Mucosa of stomach (tissue), 1 donor: ENCODE results near the gene KRT3.
"Not testable (repeated sequence)": the region's sequence is repeated elsewhere in the genome, so short reads cannot be mapped to it uniquely, and the experiment has no call there.

Experiments used
- H3K27me3 ChIP-seq: one replicate; pipeline ENCODE4 v1.7.0; 2013; ENCODE audit warnings: mild to moderate bottlenecking, low read length; ENCODE audit not compliant: control insufficient read depth, insufficient read depth
- H3K36me3 ChIP-seq: one replicate; pipeline ENCODE4 v1.7.0; 2013; ENCODE audit warnings: low read length; ENCODE audit not compliant: control insufficient read depth, insufficient read depth
- H3K4me1 ChIP-seq: one replicate; pipeline ENCODE4 v1.7.0; 2013; ENCODE audit warnings: mild to moderate bottlenecking, low read length; ENCODE audit not compliant: control insufficient read depth, insufficient read depth
- H3K4me3 ChIP-seq: one replicate; pipeline ENCODE4 v1.7.0; 2013; ENCODE audit warnings: low read length
- H3K9ac ChIP-seq: one replicate; pipeline ENCODE4 v1.7.0; 2013; ENCODE audit warnings: mild to moderate bottlenecking, low read length, moderate library complexity
- H3K9me3 ChIP-seq: one replicate; pipeline ENCODE4 v1.7.0; 2013; ENCODE audit warnings: mild to moderate bottlenecking, low read length, moderate library complexity; ENCODE audit not compliant: control insufficient read depth
- donor health status: Pancreatic carcinoma.

KRT3 gene

DNA sequence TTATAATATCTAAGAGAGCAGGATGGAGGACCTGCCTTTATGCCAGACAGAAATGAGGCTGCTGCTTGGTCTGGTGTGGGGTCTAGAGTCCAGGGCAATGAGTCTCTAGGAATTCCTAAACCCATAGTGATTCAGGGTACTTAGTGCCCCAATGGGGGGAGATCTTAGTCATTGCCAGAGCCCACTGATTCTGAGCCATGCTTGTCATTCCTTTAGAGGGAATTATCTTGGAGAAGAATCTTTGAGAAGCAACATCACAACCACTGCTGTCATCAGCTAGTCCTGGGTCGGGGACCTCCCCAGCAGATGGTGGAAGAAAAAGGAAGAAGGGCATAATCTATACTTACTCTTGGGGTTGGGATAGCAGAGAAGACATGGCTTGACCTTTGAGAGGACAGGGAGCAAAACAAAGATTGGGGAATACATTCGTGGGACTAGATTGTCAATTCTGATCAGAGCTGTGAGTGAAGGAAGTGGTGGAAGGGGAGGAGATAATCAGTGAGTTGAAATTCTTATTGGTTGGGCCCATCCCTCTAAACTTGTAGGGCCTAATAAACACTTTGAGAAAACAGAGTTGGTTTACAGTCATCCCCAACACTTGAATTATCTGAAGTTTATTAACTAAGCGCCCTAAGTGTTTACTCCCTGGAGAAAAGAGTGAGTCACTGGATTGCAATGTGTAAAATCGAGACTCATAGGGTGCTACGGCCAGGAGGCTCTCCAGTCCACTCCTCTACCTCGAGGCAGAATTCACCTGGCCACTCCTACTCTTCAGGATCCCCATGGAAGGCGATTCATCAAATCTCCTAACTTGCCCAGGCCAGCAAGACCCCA lies 3.0 kb upstream of the KRT3 start:
- H3K27me3 ChIP-seq = peaks cover 3% of the 10 kb centered on the region
- no peak overlapping the region for H3K9ac ChIP-seq
- no peaks in the 10 kb centered on the region for H3K36me3 ChIP-seq
- peaks cover 18% of the 10 kb centered on the region for H3K4me1 ChIP-seq
- H3K4me3 ChIP-seq = no peak overlapping the region
- no peaks in the 10 kb centered on the region for H3K9me3 ChIP-seq

DNA sequence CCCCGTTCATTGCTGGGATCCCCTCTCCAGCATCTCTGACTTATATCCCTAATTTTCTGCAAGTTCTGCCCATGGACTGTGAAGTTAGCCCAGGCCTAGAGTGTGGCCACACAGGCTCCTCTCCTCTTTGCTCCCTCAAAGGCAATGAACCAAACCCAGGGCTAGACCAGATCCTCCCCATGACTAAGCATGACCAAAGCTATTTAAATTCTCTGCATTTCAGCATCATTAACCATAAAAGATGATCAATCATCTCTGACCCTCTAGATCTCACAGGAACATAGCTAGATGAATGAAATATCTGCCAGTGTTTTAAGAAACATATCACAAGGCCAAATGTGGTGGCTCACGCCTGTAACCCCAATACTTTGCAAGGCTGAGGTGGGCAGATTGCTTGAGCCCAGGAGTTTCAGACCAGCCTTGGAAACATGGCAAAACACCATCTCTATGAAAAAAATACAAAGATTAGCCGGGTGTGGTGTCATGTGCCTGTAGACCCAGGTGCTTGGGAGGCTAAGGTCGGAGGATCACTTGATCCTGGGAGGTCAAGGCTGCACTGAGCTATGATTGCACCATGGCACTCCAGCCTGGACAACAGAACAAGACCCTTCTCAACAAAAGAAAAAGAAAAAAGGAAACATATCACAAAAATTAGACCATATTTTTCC lies 2.2 kb upstream of the KRT3 start:
- H3K4me1 ChIP-seq = peaks cover 18% of the 10 kb centered on the region
- H3K4me3 ChIP-seq = no peak overlapping the region
- H3K9ac ChIP-seq = no peak overlapping the region
- no peaks in the 10 kb centered on the region for H3K9me3 ChIP-seq
- no peaks in the 10 kb centered on the region for H3K36me3 ChIP-seq
- H3K27me3 ChIP-seq = peaks cover 5% of the 10 kb centered on the region

DNA sequence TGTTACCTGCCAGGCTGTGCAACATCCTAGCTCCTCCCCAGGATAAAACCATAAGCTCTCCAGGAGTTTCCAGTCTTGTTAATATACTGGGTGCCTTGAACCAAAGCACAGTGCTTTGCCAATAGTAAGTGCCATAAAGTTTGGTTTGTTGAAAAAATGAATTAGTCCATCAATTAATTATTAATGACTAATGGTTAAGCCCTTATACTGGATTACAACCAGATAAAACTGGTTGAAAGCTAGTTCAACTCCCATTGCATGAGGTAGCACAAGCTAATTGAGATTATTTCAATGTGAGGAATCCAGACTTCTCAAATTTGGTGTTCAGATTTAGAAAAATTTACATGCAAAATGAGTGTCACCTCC lies 1.6 kb upstream of the KRT3 start:
- peaks cover 5% of the 10 kb centered on the region for H3K27me3 ChIP-seq
- no peaks in the 10 kb centered on the region for H3K9me3 ChIP-seq
- H3K36me3 ChIP-seq = no peaks in the 10 kb centered on the region
- no peak overlapping the region for H3K4me3 ChIP-seq
- H3K4me1 ChIP-seq = peaks cover 18% of the 10 kb centered on the region
- no peak overlapping the region for H3K9ac ChIP-seq

DNA sequence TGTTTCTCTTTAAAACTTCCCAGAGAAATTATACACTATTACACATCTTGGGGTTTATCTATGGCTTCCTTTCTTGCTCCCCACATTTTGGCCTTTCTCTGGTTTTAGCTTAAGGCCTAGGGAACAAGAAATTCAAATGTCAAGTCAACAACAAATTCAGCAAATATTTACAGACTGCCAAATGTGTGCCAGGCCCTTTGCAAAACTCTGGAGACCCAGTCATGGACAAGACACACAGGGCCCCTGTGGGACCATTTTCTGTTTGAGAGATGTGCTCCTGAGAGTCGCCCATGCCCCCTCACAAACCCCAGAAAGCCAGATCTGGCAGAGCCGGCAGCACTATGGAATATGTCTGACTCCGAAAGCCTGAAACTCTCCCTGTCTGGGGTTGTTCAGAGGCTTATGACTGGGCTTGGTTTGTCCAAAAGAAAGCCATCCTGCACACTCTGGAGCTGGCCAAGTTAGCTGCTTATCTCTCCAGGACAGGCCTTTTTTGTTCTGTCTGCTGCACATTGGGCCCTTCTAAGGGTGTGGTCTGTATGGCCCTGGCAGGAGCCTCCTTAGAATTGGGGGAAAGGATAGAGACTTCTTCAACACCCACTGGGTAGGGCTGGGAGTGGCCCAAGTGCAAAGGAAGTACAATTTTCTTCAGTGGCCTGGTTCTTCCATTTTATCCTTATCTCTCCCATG lies 1.1 kb upstream of the KRT3 start:
- H3K36me3 ChIP-seq = no peaks in the 10 kb centered on the region
- peaks cover 18% of the 10 kb centered on the region for H3K4me1 ChIP-seq
- H3K9ac ChIP-seq = no peak overlapping the region
- no peak overlapping the region for H3K4me3 ChIP-seq
- H3K27me3 ChIP-seq = peaks cover 5% of the 10 kb centered on the region
- no peaks in the 10 kb centered on the region for H3K9me3 ChIP-seq

DNA sequence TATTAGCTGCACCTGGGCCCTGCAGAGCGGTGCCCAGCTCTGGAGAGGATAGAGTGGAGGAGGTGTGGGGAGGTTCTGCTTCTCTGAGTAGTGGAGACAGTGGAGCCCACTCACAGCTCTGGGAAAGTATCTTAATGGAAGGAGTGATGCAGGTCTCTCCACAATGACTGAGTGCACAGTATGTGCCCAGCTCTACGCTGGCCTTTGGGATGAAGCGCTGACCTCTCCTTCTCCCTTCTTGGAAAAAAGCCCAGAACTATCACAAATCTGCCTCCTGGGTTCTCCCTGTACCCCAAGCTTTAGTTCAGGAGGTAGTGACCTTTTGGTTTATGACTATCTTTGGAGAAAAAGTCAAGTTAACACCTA lies 495 bp upstream of the KRT3 start:
- H3K4me3 ChIP-seq = no peak overlapping the region

DNA sequence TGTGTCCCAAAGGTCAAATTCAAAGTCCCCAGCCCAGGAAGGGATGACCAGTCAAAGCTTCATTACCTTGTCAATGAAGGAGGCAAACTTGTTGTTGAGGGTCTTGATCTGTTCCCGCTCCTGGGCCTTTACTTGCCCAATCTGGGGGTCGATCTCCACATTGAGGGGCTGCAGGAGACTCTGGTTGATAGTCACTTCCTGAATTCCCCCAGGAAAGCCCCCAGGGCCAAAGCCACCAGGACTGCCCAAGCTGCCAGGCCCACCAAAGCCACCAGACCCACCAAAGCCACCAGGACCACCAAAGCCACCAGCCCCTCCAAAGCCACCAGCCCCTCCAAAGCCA lies 614 bp downstream of the KRT3 start:
- H3K4me3 ChIP-seq, H3K36me3 ChIP-seq, H3K9ac ChIP-seq, H3K9me3 ChIP-seq: not testable (repeated sequence)
- Histone ChIP-seq H3K27me3 (peaks cover 17% of the 10 kb centered on the region), H3K4me1 (peaks cover 14% of the 10 kb centered on the region)

More for the DNA sequence above, 495 bp upstream of the KRT3 start:
- Histone ChIP-seq H3K4me1 (peaks cover 18% of the 10 kb centered on the region), H3K9me3 (no peaks in the 10 kb centered on the region), H3K36me3 (no peaks in the 10 kb centered on the region), H3K27me3 (peaks cover 9% of the 10 kb centered on the region), H3K9ac (no peak overlapping the region)

DNA sequence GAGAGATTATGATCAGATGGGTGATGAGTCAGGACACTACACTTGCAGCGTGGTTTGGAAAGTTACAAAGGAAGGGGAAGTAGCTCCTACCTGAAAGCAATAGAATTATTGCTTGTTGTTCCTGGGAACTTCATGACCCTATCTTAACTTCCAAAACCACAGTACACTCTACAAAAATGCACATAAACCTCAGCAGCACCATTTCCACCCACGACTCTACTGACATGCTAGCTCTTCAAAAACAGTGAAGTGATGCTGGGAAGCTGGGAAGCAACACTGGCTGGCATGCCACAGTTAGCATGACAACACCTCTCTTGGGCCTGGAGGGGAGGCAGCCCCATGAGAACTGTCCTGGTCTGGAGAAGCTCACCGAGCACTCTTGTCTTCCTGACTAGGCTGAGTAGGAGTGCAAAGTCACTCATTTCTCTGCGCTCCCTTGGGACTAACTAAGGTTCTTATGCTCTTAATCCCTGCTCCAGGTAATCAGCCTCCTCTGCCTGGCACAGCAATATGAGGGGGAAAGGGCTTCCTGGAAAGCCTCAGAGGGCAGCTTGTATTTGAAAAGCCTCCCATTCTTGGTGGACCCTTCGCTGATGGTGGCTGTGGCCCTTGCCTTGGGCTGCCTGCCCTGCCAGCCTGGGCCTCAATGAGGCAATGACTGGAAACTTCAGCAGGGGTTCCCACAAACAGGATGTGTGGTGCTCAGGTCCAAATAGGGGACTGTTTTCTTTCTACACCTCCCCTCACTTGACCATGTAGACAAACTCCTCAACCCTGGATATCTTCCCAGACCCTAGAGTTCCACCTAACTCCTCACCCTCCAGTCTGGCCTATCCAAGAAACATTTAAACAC lies 1.2 kb downstream of the KRT3 start:
- Histone ChIP-seq H3K9me3 (no peaks in the 10 kb centered on the region), H3K27me3 (peaks cover 23% of the 10 kb centered on the region), H3K4me3 (no peak overlapping the region), H3K9ac (no peak overlapping the region), H3K4me1 (peaks cover 10% of the 10 kb centered on the region), H3K36me3 (no peaks in the 10 kb centered on the region)

DNA sequence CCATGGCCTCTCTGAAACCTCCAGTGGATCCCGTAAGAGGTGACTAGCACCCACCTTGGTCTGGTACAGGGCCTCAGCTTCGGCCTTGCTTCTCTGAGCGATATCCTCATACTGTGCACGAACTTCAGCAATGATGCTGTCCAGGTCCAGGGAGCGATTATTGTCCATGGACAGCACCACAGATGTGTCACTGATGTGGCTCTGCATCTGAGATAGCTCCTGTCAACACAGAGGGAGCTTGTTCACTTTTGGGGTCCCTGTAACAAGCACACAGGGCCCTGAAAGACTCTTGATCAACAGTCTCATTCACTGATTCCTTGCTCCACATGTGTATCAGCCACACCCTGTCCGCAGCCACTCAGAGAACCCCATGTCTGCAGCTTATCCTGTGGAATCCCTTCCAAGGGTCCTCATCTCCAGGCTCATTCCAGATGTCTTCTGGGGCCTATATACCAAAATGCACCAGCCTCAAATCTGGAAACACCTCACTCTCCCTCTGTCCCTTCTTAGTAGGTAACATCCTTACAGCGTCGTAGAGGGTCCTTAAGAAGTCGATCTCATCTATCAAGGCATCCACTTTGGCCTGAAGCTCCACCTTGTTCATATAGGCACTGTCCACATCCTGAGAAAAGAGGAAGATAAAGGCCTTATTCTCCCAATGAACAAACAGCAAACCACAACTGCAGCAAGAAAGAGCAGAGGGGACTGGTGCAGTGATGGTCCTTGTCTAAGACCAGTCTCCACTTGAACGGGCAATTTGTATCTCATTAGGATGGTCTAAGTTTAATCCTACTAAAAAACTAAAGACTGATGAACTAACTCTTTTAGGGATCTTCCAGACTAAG lies 3.5 kb downstream of the KRT3 start:
- no peak overlapping the region for H3K4me3 ChIP-seq
- peaks cover 33% of the 10 kb centered on the region for H3K27me3 ChIP-seq
- peaks cover 7% of the 10 kb centered on the region for H3K4me1 ChIP-seq
- no peak overlapping the region for H3K9ac ChIP-seq
- H3K9me3 ChIP-seq = no peaks in the 10 kb centered on the region
- no peaks in the 10 kb centered on the region for H3K36me3 ChIP-seq

DNA sequence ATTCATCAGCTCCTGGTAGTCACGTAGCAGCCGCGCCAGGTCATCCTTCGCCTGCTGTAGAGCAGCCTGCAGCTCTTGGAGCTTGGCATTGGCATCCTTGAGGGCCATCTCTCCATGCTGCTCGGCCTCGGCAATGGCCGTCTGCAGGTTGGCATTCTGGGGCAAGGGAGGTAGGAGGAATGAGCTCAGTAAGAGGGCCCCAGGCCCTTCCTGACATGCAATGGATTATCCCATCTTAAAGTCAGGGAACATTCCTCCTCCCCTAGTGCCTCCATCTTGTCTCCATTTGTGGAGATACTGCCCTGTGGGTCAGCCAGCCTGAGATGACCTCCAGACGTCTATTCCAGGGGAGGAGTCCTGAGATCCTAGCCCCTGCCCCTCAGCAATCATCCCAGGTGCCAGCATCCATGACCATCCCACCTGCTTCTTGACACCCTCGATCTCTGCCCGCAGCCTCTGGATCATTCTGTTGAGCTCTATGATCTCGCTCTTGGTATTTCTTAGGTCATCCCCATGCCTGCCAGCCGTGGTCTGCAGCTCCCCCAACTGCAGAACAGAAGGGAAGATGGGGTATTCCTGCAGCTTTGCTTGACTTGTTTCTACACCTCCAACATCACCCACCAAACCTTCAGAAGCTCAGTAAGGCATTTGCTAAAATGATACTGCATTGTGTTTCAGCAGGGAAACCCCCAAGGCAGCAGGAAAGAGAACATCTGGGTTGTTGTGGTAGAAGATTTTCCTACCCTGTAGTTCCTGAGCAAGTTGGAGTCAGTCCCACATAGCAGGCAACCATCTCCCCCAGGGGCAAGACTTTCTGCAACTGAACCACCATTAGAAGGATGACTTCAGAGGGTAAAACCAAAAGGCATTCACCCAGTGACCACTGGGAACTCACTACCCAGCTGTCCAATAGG lies 4.4 kb downstream of the KRT3 start:
- H3K4me1 ChIP-seq = no peaks in the 10 kb centered on the region
- H3K36me3 ChIP-seq = no peaks in the 10 kb centered on the region
- no peak overlapping the region for H3K9ac ChIP-seq
- H3K27me3 ChIP-seq = peaks cover 33% of the 10 kb centered on the region
- no peaks in the 10 kb centered on the region for H3K9me3 ChIP-seq
- no peak overlapping the region for H3K4me3 ChIP-seq

DNA sequence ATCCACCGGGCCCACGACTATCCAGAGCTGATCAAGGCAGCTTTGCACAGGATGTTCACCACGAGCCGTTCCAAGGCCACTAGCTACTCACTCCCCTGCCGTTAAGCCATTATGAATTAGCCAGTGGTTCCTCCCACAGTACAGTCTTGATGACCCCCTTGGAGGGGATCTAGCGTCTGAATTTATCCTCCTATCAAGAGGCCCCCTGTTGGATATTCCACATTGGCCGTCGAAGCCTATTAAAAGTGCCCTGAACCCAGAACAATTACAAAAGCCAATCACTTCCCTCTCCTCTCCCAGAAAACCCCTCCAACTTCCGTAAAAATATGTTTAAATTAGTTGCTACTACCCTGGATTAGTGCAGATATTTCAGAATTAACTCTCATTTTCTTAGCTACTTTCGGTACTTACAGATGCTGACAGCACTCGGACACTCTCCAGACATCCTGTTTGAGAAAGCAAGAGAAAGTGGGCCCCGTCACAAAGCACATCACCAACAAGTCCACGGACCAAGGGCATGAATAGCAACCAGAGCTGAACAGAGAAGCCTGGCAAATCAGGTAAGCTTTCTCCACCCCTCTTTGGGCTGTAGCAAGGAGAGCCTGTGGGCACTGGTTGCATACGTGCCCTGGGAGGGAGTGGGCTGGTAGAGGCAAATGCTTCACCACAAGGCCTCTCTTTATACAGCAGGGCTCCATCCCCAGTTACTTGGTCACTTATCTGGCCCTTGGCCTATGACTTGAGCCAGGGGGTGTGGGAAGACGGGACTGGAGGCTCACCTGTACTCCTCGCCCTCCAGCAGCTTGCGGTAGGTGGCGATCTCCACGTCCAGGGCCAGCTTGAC lies 5.3 kb downstream of the KRT3 start:
- H3K36me3 ChIP-seq = no peaks in the 10 kb centered on the region
- peaks cover 33% of the 10 kb centered on the region for H3K27me3 ChIP-seq
- H3K9ac ChIP-seq = no peak overlapping the region
- no peaks in the 10 kb centered on the region for H3K4me1 ChIP-seq
- H3K9me3 ChIP-seq = no peaks in the 10 kb centered on the region
- no peak overlapping the region for H3K4me3 ChIP-seq
